ENCODE results near the gene RBM4.

The RBM4 gene

GRCh38 chr11:66659763-66660162 is 21.3 kb downstream of the RBM4 start:
- no peak for DNase-seq

- no peak for DNase-seq
Observed at GRCh38 chr11:66663741-66664296, 25.3 kb downstream of the RBM4 start.

DNA sequence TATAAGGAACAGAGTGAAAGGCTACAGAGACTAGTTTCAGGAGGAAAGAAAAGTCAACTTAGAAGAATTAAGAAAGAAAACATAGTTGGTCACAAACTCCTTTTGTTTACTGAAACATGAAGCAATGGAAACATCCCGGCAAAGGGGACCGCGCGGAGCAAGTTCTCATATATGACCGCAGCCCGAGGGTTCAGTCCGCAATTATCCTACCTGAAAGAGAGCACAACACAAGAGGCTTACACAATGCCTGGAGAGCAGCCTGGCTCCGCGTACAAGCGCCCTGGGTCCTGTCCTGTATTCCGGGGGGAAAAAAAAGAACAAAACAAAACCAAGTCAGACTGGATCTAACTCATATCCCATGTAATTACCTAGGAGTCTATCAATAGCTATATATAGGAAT is 26.9 kb downstream of the RBM4 start:
- DNase-seq = no peak

DNA sequence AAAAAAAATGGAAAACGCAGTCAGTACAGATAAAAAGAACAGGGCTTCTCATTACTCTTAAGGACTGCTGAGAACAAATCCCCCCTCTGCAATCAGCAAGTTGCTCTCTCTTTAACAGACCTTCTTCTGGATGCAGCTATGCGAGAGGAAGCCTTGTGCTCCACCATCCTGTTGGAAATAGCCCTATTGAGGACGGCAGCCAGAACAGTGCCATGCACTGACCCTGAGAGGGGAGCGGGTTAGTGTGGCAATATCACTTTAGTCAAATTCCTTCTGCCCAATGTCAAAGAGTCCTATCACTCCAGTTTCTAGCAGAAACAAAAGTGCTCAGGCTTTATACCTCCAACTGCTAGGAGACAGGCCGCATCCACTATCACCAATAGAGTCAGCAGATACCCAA is 32.3 kb downstream of the RBM4 start:
- no peak for DNase-seq

DNA sequence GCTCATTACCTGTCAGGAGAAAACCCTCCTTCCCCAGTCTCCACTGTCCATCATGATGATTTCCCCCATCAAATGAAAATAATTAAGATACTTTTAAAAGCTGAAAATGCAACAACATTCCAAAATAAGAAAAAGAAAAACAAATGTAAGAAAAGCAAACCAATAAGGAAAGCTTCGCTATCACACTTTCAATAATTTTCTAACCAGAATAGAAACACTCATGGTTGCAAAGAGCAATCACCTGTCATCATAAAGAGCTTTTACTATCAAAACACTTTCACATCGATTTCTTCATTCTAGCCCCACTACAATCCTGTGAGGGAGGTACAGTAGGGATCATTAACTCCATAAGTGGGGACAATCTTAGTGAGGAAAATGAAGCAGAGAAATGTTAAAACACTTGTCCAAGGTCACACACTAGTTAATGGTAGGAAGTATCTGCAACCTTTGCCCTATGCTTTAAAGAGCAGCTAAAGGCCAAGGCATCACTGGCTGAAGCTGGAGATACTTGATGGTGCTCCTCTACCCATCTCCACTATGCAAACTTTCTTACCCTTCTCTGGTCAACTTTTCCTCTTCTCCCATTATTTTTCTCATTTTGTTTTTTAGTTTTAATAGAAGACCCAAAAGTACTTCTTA is 36.6 kb downstream of the RBM4 start:
- no peak for DNase-seq

GRCh38 chr11:66676282-66676919 is 37.9 kb downstream of the RBM4 start:
- no peak for DNase-seq

- DNase-seq = no peak
Observed at GRCh38 chr11:66676931-66677598, 38.6 kb downstream of the RBM4 start.

GRCh38 chr11:66677599-66678375 is 39.3 kb downstream of the RBM4 start, which contains the start of gene RBM4B:
RBM4B (minus strand) TSS chr11:66677887; CDS start chr11:66677079, 808 bp downstream.
- DNase-seq = peak; percentile 87 to 93 (median 92)

DNA sequence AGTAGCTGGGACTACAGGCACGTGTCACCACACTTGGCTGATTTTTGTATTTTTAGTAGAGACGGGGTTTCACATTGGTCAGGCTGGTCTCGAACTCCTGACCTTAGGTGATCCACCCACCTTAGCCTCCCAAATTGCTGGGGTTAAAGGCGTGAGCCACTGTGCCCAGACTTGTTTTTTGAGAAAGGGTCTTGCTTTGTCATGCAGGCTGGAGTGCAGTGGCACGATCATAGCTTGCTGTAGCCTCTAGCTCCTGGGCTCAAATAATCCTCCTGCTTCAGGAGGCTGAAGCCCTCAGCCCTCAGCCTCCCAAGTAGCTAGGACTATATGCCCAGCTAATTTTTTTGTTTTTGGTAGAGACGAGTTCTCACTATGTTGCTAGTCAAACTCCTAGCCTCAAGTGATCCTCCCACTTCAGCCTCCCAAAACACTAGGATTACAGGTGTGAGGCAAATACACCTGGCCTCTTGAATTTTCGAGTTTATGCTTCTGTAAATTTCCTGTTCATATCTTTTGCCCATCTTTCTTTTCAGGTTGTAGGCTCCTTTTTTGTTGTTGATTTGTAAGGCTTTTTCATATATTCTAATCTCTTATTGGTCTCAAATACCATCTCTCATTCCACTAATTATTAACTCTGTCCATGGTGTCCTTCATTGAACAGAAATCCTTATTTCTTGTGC is 42.6 kb downstream of the RBM4 start:
- no peak for DNase-seq

GRCh38 chr11:66683877-66684276 is 45.4 kb downstream of the RBM4 start:
- DNase-seq = no peak

DNA sequence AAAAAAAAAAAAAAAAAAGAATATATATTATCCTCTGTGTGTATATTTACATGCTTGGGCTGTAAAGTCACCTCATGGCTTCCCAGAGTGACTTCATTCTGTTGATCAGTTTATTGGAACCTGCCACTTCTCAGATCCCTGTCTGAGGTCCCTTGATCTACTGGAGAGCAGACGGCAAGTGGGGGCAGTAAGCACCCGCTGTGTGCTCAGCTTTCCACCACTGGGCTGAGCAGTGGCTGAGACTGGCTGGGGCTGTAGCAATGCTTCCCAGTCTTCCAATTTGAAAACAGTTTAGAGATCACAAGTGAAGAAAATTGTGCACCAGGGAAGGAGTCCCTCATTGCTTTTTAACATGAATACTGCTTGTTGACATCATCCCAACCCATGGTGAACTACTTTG is 46.1 kb downstream of the RBM4 start:
- DNase-seq = no peak

- no peak for DNase-seq
Observed at GRCh38 chr11:66685276-66686099, 47.0 kb downstream of the RBM4 start.

DNA sequence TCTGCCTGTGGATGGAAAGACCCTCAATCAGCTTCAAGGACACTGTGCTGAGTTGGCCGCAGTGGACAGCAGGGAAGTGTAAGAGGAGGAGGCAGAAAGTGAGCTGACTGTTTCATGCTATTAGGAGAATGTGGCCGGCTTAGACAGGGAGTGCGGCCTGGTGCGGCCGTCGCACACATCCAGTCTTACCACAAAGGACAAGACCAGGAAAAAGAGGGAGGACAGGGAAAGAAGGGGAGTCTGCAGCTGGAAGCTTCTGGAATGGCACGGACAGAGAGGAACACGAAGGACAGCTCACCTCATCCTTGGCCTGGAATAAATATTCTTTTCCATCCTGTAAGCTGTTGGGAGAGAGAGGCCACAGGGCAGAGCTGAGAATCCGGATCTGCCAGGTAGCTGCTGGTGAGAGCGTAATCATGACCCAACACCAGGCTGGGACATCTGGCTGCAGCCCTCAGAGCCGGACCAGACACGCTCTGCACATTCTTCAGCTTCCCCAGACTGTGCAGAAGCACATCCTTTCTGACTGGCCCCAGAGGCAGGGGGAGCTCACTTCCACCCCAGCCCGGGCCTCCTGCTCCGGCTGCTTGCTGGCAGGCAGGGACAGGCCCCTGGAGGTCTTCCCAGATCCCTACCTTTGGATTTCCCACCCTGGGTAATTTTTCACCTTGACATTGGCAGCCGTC is 47.7 kb downstream of the RBM4 start:
- no peak for DNase-seq

GRCh38 chr11:66686801-66687750 is 48.6 kb downstream of the RBM4 start:
- DNase-seq = no peak

GRCh38 chr11:66687831-66688281 is 49.4 kb downstream of the RBM4 start:
- no peak for DNase-seq

DNA sequence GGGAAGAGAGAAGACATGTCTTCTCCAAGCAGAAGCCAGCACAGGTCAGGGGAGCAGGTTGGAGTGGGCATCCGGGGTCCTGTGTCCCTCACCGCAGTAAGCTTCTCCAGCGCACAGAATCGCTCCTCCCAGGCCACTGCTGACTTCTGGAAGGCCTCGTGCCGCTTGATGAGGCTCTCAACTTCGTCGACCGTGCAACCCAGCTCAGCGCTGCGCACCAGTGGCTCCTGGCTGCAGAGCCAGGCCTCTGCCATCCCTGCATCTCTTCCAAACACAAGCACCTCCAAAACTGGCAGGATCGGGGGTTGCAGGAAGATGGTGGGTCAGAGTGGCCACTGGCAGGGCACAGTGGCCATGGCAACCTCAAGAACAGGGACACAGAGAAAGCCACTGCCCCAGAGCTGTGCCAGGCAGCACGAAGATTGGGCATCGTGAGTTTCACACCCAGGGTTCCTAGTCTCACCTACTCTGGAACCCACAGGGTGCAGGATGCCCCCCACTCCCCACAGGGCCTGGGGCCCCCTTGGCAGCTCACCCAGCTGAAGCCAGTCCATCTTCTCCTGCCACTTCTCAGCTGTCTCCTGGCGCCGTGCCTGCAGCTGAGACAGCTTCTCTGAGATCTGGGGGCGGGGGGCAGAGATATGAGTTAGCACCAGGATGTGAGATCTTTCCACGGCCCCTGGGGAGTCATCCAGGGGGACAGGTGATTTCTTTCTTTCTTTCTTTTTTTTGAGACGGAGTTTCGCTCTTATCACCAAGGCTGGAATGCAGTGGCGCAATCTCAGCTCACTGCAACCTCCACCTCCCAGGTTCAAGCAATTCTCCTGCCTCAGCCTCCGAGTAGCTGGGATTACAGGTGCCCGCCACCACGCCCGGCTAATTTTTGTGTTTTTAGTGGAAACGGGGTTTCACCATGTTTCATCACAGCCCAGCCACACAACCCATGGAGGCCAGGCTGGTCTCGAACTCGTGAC is 50.3 kb downstream of the RBM4 start:
- no peak for DNase-seq

DNA sequence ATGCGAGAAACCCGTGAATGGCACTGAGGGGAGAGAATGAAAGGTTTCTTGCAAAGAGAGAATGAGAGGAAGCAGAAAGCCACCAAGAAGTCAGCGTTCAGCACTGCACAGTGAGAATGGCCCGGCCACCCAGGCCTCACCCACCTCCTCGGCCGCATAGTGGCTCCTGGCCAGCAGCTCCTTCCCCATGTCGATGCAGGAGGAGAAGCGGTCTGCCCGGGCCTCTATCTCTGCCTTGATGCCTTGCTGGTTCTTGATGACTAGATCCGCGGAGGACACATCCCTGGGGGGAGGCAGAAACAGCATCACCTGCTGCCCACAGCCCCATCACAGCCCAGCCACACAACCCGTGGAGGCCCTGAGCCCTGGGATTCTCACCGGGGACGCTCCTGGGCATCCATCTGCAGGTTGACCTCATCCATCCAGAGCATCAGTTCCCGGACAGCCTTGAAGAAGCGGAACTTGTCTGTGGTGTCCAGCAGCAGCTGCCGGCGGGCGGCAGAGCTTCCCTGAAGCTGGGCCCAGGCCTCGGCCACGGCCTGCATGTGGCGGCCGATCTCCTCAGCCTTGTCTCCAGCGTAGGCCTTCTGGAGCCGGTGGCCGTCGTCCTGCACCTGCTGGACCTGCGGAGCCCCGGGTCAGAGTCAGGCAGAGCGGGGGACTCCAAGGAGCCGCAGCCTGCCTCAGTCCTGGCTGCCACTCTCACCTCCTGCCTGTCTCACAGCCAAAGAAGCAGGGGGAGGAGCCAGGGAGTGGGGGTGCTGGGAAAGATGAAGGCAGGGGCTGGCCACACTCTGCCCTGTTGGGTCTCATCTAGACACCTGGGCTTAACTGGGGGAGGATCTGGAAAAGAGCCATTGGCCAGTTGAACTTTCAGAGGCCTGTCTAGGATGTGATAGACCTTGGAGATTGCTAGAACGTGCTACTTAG is 51.4 kb downstream of the RBM4 start:
- no peak for DNase-seq

Measured in activated CD4-positive, CD25-positive, alpha-beta regulatory T cell (primary cell).